Measurements from ENCODE around the gene ST8SIA2. TPM values are rescaled to one million over a fixed set of nuclear protein-coding genes. Genes with fewer than 3 reads are reported as not detected.

Gene ST8SIA2
- total RNA-seq, 1 donor: under 0.01 TPM

DNA sequence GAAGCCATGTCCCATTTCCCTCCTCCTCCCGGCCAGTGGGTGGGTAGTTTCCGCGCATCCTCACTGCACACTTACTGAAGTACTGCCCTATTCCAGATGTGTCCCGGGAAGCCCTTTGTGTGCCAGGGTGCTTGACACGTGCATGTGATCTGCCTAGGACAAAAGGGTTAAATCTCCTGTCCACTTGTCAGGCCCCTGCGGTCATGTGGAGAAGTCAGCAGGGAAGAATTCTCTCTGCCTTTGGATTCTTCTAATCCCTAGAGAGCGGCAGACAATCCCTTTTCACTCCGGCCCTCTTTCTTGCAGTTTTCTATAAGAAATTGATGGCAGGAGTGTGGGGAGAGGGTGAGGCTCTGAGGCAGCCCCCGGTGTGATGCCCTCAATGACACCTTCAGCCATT, 19.8 kb downstream of the ST8SIA2 start:
- no peak overlapping the region for H3K4me3 ChIP-seq (ENCODE audit: low read depth, low read length)
- TF ChIP-seq, protein P1, sequence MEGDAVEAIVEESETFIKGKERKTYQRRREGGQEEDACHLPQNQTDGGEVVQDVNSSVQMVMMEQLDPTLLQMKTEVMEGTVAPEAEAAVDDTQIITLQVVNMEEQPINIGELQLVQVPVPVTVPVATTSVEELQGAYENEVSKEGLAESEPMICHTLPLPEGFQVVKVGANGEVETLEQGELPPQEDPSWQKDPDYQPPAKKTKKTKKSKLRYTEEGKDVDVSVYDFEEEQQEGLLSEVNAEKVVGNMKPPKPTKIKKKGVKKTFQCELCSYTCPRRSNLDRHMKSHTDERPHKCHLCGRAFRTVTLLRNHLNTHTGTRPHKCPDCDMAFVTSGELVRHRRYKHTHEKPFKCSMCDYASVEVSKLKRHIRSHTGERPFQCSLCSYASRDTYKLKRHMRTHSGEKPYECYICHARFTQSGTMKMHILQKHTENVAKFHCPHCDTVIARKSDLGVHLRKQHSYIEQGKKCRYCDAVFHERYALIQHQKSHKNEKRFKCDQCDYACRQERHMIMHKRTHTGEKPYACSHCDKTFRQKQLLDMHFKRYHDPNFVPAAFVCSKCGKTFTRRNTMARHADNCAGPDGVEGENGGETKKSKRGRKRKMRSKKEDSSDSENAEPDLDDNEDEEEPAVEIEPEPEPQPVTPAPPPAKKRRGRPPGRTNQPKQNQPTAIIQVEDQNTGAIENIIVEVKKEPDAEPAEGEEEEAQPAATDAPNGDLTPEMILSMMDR (IDR thresholded peaks at IDR 0.05; ENCODE audit: insufficient read depth, low read depth, low read length): no peak
- DNase-seq (ENCODE audit: low read depth): no peak

- TF ChIP-seq, protein P1 (IDR thresholded peaks at IDR 0.05; ENCODE audit: insufficient read depth, low read depth, low read length): no peak
Measured at GRCh38 chr15:92415639-92416297, 22.1 kb downstream of the ST8SIA2 start.

DNA sequence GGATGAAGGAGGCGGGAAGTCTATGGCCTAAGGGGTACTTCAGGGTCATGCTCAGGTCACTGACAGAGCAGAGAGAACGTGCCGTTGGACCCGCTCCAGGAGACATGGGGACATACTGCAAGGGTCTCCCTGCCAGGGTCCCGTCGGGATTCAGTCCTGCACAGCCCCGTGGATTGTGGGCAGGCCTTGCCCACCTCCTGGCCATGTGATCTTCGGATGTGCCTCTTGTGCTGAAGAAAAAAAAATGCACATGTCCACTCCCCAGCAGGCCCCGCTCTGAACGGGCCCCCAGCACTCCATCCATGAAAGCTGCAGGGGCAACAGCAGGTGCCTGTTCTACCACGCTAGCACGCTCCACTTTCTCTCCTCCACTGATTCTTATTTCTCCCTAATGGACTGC, 22.9 kb downstream of the ST8SIA2 start:
- DNase-seq (ENCODE audit: low read depth): no peak
- no peak overlapping the region for H3K4me3 ChIP-seq (ENCODE audit: low read depth, low read length)
- TF ChIP-seq, protein P1 (IDR thresholded peaks at IDR 0.05; ENCODE audit: insufficient read depth, low read depth, low read length): no peak

More at GRCh38 chr15:92415639-92416297, 22.1 kb downstream of the ST8SIA2 start:
- DNase-seq (ENCODE audit: low read depth): no peak
- H3K4me3 ChIP-seq (ENCODE audit: low read depth, low read length): no peak overlapping the region

DNA sequence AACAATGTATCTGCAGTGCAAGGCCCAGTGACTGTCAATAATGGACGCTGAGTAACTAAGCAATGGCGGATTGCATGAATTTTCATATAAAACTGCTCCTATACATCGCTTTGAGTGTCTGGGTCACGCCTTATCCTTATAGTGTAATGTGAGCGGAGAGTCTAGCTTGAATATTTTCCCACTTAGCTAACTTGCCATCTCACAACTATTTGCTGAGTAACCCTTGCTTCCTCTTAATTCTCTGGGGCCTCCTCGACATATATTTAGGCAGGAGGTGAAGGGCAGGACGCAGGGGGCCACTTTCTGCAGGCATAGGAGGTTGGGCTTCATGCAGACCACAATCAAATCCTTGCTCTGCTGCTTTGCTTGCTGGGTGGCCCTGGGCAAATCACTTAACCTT, 24.0 kb downstream of the ST8SIA2 start:
- TF ChIP-seq, protein P1 (IDR thresholded peaks at IDR 0.05; ENCODE audit: insufficient read depth, low read depth, low read length): no peak
- H3K4me3 ChIP-seq (ENCODE audit: low read depth, low read length): no peak overlapping the region
- DNase-seq (ENCODE audit: low read depth): no peak

DNA sequence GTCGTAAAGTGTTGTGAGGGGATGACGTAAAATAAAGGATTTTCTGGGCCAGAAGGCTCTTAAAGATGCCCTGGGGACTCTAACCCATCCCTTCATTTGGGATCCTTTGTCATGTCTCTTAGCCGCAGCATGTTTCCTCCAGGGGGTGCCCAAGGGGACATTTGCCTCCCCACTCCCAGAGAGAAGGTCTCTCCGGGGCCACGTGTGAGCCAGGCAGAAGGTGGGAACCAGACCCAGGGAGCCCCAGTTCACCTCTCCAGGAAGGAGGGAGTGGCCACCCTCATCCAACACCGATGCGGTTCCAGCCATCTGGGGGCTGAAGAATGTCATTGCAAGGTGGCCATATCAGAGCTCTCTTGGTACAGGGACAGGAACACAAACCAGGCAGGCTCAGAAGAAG, 25.2 kb downstream of the ST8SIA2 start:
- no peak overlapping the region for H3K4me3 ChIP-seq (ENCODE audit: low read depth, low read length)
- TF ChIP-seq, protein P1 (IDR thresholded peaks at IDR 0.05; ENCODE audit: insufficient read depth, low read depth, low read length): no peak
- no peak for DNase-seq (ENCODE audit: low read depth)

- no peak for DNase-seq (ENCODE audit: low read depth)
- TF ChIP-seq, protein P1 (IDR thresholded peaks at IDR 0.05; ENCODE audit: insufficient read depth, low read depth, low read length): no peak
- no peak overlapping the region for H3K4me3 ChIP-seq (ENCODE audit: low read depth, low read length)
Measured at GRCh38 chr15:92421976-92422375, 28.3 kb downstream of the ST8SIA2 start.
